HepG2 (cell line): ENCODE measurements around the gene SLC34A3. TPM values are rescaled to one million over a fixed set of nuclear protein-coding genes. Genes with fewer than 3 reads are reported as not detected.

Experiments
- ATAD3A ChIP-seq: sonication (generic); formaldehyde crosslinking; IDR thresholded peaks from 2 replicates; pipeline ENCODE4 v1.4.0; 2020; ENCODE audit warnings: missing genetic modification reagents
- BHLHE40 ChIP-seq: IDR thresholded peaks from 2 replicates; pipeline ENCODE4 v1.6.1; 2011; ENCODE audit warnings: low read length, improper control_type of control experiment
- FOXA1 ChIP-seq, 2 experiments: fragments of 450-650 bp in 1 of 2; sonication (generic) in 1 of 2; formaldehyde crosslinking in 1 of 2; IDR thresholded peaks; 2 replicates each; pipeline versions ENCODE4 v1.4.0 to v1.6.1; 2016 to 2020; ENCODE audit warnings: missing genetic modification reagents in 1 of 2
- NKX3-1 ChIP-seq: sonication (generic); formaldehyde crosslinking; IDR thresholded peaks from 2 replicates; pipeline ENCODE4 v1.5.0; 2020; ENCODE audit warnings: missing genetic modification reagents
- POLR2AphosphoS5 ChIP-seq: IDR thresholded peaks from 2 replicates; pipeline ENCODE4 v1.6.1; 2012; ENCODE audit warnings: low read depth, low read length
- PRPF4 ChIP-seq: fragments of 200-400 bp; formaldehyde crosslinking; IDR thresholded peaks from 2 replicates; pipeline ENCODE4 v1.6.1; 2016; ENCODE audit warnings: low read length, low read depth; ENCODE audit not compliant: poor library complexity, severe bottlenecking
- TEAD2 ChIP-seq: sonication (generic); formaldehyde crosslinking; IDR thresholded peaks from 2 replicates; pipeline ENCODE4 v1.9.0; 2021; ENCODE audit warnings: missing genetic modification reagents
- YY1 ChIP-seq: IDR thresholded peaks from 2 replicates; pipeline ENCODE4 v1.6.1; 2011; ENCODE audit warnings: low read length, low read depth, moderate library complexity, mild to moderate bottlenecking; ENCODE audit not compliant: insufficient read depth, insufficient replicate concordance
- ZFAT ChIP-seq: sonication (generic); formaldehyde crosslinking; conservative IDR thresholded peaks from 2 replicates; pipeline ENCODE4 v1.8.1; 2023; ENCODE audit warnings: missing genetic modification reagents, inconsistent platforms
- ZNF143 ChIP-seq: sonication (generic); formaldehyde crosslinking; IDR thresholded peaks from 2 replicates; pipeline ENCODE4 v1.4.0; 2020; ENCODE audit warnings: missing genetic modification reagents
- ZNF343 ChIP-seq: sonication (generic); formaldehyde crosslinking; IDR thresholded peaks from 2 replicates; pipeline ENCODE4 v1.4.0; 2020; ENCODE audit warnings: mild to moderate bottlenecking, missing genetic modification reagents
- ZNF549 ChIP-seq: sonication (generic); formaldehyde crosslinking; IDR thresholded peaks from 2 replicates; pipeline ENCODE4 v1.5.0; 2020; ENCODE audit warnings: missing genetic modification reagents
- ZNF550 ChIP-seq: sonication (generic); formaldehyde crosslinking; IDR thresholded peaks from 2 replicates; pipeline ENCODE4 v1.4.0; 2020; ENCODE audit warnings: mild to moderate bottlenecking, missing genetic modification reagents, borderline replicate concordance
- ZNF670 ChIP-seq: sonication (generic); formaldehyde crosslinking; IDR thresholded peaks from 2 replicates; pipeline ENCODE4 v1.8.0; 2022; ENCODE audit warnings: mild to moderate bottlenecking, missing genetic modification reagents, borderline replicate concordance
- ZNF768 ChIP-seq: sonication (generic); formaldehyde crosslinking; IDR thresholded peaks from 2 replicates; pipeline ENCODE4 v1.4.0; 2020; ENCODE audit warnings: missing genetic modification reagents
- ZSCAN30 ChIP-seq: sonication (generic); formaldehyde crosslinking; IDR thresholded peaks from 2 replicates; pipeline ENCODE4 v1.5.0; 2020; ENCODE audit warnings: mild to moderate bottlenecking, missing genetic modification reagents
- ZSCAN31 ChIP-seq: sonication (generic); formaldehyde crosslinking; IDR thresholded peaks from 2 replicates; pipeline ENCODE4 v1.5.0; 2020; ENCODE audit warnings: low read depth, mild to moderate bottlenecking, missing genetic modification reagents
- polyA plus RNA-seq, 8 experiments: library from polyadenylated mRNA; depleted of rRNA in 3 of 8; stranded (reverse) in 7 of 8; unstranded in 1 of 8; fragments of >200 nt; fragmentation: Illumina TruSeq in 4 of 8; extraction: Trizol in 4 of 8; gene quantifications; 2 replicates each; pipeline versions ENCODE4 v1.2.1 to v1.2.3, GENCODE V29; 2011 to 2016; ENCODE audit warnings: low read depth in 4 of 8, missing spikeins in 1 of 8, mixed read lengths in 1 of 8; ENCODE audit not compliant: insufficient read depth in 1 of 8
- total RNA-seq, 5 experiments: library from RNA; depleted of rRNA; stranded (reverse); fragments of >200 nt; fragmentation: Illumina TruSeq; extraction: Trizol; gene quantifications; 2 replicates each; pipeline ENCODE4 v1.2.3, GENCODE V29; 2016; ENCODE audit warnings: low read depth in 1 of 5
- TF ChIP-seq, protein P1 (sequence below): sonication (generic); formaldehyde crosslinking; IDR thresholded peaks from 2 replicates; pipeline ENCODE4 v1.4.0; 2020; ENCODE audit warnings: mild to moderate bottlenecking, missing genetic modification reagents
- TF ChIP-seq, protein P2 (sequence below): sonication (generic); formaldehyde crosslinking; IDR thresholded peaks from 2 replicates; pipeline ENCODE4 v1.8.0; 2022; ENCODE audit warnings: mild to moderate bottlenecking, missing genetic modification reagents; ENCODE audit not compliant: insufficient replicate concordance
- TF ChIP-seq, protein P3 (sequence below): sonication (generic); formaldehyde crosslinking; IDR thresholded peaks from 2 replicates; pipeline ENCODE4 v1.4.0; 2020; ENCODE audit warnings: mild to moderate bottlenecking, missing genetic modification reagents

The SLC34A3 gene
- total and polyA plus RNA-seq, 2 of the 13 experiments (the other 11 are each of a cell fraction or from before 2014, with no cell fraction given), result 0.07 to 1.0 TPM

DNA sequence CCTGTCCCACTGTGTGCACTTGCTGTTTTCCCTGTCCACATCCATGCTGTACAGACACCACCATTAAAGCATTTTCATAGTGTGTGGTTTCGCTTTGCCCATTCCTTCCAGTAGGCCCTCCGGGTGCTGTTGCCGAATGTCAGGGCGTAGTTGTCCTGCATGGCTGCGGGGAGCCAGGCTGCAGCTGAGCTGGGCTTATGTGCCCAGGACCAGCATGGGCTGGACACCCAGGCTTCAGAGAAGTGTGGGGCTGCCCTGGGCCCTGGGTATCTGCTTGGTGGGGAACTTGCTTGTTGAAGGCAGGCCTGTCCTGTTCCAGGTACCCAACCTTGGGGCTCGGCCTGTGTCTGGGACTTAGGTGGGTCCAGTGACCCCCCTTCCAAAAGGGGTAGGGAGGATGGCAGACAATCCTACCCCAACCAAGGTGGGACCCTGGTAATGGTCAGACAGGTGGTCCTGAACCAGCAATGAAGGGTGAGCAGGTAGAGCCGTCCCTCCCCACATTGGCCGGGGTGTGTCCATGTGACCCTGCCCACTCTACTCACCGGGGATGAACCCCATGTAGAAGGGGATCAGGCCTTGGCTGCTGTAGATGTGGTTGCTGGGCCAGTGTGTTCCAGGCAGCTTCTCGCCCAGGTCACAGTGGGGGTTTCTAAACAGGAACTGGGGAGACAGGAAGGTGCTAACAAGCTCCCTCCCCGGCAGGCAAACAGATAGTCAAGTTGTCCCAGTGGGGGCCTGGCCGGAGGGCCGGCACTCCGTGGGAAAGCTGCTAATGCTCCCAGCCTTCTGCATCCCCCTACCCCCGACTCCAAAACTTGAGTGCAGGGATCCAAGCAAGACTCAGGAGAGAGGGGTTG lies 13.2 kb downstream of the SLC34A3 start (continued):
- TF ChIP-seq, protein P1, sequence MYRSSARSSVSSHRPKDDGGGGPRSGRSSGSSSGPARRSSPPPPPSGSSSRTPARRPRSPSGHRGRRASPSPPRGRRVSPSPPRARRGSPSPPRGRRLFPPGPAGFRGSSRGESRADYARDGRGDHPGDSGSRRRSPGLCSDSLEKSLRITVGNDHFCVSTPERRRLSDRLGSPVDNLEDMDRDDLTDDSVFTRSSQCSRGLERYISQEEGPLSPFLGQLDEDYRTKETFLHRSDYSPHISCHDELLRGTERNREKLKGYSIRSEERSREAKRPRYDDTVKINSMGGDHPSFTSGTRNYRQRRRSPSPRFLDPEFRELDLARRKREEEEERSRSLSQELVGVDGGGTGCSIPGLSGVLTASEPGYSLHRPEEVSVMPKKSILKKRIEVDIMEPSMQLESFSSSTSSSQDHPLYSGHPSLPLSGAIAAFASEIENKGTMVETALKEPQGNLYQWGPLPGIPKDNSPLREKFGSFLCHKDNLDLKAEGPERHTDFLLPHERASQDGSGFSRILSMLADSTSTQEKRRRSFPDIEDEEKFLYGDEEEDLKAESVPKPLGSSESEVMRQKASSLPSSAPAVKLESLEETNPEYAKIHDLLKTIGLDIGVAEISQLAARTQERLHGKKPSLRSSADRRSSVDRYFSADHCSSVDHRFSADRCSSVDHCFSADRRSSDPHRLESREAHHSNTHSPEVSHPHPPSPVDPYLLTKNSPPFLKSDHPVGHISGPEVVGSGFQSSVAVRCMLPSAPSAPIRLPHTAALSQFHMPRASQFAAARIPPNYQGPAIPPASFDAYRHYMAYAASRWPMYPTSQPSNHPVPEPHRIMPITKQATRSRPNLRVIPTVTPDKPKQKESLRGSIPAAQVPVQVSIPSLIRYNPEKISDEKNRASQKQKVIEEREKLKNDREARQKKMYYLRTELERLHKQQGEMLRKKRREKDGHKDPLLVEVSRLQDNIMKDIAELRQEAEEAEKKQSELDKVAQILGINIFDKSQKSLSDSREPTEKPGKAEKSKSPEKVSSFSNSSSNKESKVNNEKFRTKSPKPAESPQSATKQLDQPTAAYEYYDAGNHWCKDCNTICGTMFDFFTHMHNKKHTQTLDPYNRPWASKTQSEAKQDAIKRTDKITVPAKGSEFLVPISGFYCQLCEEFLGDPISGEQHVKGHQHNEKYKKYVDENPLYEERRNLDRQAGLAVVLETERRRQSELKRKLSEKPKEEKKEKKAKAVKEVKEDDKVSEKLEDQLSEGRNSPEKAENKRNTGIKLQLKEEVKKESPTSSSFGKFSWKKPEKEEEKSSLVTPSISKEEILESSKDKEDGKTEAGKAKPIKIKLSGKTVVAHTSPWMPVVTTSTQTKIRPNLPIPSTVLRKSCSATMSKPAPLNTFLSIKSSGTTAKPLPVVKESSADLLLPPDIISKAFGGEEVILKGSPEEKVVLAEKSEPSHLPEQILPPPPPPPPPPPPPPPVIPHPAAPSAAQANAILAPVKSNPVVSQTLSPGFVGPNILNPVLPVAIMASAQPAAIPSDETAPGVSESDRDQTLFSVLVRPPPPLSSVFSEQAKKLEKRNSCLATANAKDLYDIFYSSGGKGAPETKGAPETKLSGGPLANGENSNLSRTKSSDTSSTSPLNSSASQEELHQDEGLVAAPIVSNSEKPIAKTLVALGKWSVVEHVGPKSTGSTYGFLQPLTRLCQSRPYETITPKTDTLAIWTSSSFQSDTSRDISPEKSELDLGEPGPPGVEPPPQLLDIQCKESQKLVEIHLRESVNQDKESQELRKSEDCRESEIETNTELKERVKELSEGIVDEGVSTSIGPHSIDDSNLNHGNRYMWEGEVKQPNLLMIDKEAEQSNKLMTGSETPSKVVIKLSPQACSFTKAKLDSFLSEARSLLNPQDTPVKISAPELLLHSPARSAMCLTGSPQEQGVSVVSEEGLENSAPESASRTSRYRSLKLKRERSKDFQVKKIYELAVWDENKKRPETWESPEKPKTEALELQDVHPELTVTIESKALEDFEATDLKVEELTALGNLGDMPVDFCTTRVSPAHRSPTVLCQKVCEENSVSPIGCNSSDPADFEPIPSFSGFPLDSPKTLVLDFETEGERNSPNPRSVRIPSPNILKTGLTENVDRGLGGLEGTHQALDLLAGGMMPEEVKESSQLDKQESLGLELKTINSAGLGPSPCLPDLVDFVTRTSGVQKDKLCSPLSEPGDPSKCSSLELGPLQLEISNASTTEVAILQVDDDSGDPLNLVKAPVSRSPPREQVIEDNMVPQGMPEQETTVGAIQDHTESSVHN (CRISPR knock-in tag), result peak; percentile 83
- TF ChIP-seq ZNF768 (CRISPR knock-in tag) (no peak), ZSCAN30 (CRISPR knock-in tag) (0 out of 2 replicates have a peak, but pooled peaks have one; percentile 70), ZSCAN31 (CRISPR knock-in tag) (no peak), ZNF143 (0 out of 2 replicates have a peak, but pooled peaks have one; percentile 21), ZNF549 (CRISPR knock-in tag) (no peak), ZFAT (CRISPR knock-in tag) (no peak), ZNF550 (CRISPR knock-in tag) (no peak), ZNF670 (CRISPR knock-in tag) (no peak), BHLHE40 (no peak), YY1 (no peak), ATAD3A (no peak), POLR2AphosphoS5 (peak; percentile 82), NKX3-1 (no peak), PRPF4 (no peak), TEAD2 (no peak), FOXA1 (IDR thresholded peaks at IDR 0.05) (no peak), FOXA1 (CRISPR knock-in tag; IDR thresholded peaks at IDR 0.05) (no peak), ZNF343 (CRISPR knock-in tag) (no peak)
- TF ChIP-seq, protein P2, sequence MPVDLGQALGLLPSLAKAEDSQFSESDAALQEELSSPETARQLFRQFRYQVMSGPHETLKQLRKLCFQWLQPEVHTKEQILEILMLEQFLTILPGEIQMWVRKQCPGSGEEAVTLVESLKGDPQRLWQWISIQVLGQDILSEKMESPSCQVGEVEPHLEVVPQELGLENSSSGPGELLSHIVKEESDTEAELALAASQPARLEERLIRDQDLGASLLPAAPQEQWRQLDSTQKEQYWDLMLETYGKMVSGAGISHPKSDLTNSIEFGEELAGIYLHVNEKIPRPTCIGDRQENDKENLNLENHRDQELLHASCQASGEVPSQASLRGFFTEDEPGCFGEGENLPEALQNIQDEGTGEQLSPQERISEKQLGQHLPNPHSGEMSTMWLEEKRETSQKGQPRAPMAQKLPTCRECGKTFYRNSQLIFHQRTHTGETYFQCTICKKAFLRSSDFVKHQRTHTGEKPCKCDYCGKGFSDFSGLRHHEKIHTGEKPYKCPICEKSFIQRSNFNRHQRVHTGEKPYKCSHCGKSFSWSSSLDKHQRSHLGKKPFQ (CRISPR knock-in tag), result no peak
- TF ChIP-seq, protein P3, sequence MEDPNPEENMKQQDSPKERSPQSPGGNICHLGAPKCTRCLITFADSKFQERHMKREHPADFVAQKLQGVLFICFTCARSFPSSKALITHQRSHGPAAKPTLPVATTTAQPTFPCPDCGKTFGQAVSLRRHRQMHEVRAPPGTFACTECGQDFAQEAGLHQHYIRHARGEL, result 0 out of 2 replicates have a peak, but pooled peaks have one; percentile 70
